B cell (primary cell): ENCODE data around the gene PSAP.

ENCODE experiments used
- CTCF ChIP-seq: fragments of 200-600 bp; IDR thresholded peaks from one replicate; pipeline ENCODE4 v1.8.0; 2022; ENCODE audit warnings: antibody characterized with exemption, mild to moderate bottlenecking
- EZH2 ChIP-seq: IDR thresholded peaks from 2 replicates; pipeline ENCODE4 v1.6.1; 2012; ENCODE audit warnings: borderline replicate concordance, low read depth, mild to moderate bottlenecking, moderate library complexity, low read length; ENCODE audit not compliant: insufficient read depth, poor library complexity, severe bottlenecking

GRCh38 chr10:71840177-71840957 is 10.7 kb downstream of the PSAP start:
- no peak for TF ChIP-seq CTCF
- no peak for TF ChIP-seq EZH2
